Upper lobe of left lung (tissue), 6 donors: ENCODE data around the gene AP1B1. TPM values are rescaled to one million over a fixed set of nuclear protein-coding genes. Genes with fewer than 3 reads are reported as not detected.

Source experiments
- ATAC-seq, 2 donors: fragments of 200-7000 bp; cut with Tn5 transposase; one replicate each; pipeline ENCODE4 v1.9.1; 2022; ENCODE audit warnings: mild to moderate bottlenecking in 2 of 2, moderate library complexity in 2 of 2; ENCODE audit not compliant: low FRiP score in 2 of 2
- DNase-seq, 2 donors: peaks; one replicate each; pipeline ENCODE4 v3.0.0-alpha.2; 2019 to 2020
- H3K27ac ChIP-seq, 4 donors: fragments of 200-600 bp; sonication (generic); one replicate each; pipeline ENCODE4 v1.5.1; 2016 to 2019
- H3K27me3 ChIP-seq, 4 donors: fragments of 200-600 bp; sonication (generic); one replicate each; pipeline ENCODE4 v1.5.1; 2017 to 2019
- H3K36me3 ChIP-seq, 4 donors: fragments of 200-600 bp; sonication (generic); one replicate each; pipeline ENCODE4 v1.5.1; 2016 to 2019
- H3K4me1 ChIP-seq, 4 donors: fragments of 200-600 bp; sonication (generic); one replicate each; pipeline ENCODE4 v1.5.1; 2018 to 2019
- H3K4me3 ChIP-seq, 4 donors: fragments of 200-600 bp; sonication (generic); one replicate each; pipeline ENCODE4 v1.5.1; 2017 to 2019; ENCODE audit warnings: mild to moderate bottlenecking in 2 of 4, moderate library complexity in 1 of 4
- H3K9me3 ChIP-seq, 4 donors: fragments of 200-600 bp; sonication (generic); one replicate each; pipeline ENCODE4 v1.5.1; 2018 to 2019
- CTCF ChIP-seq, 6 experiments: fragments of 450-650 bp in 4 of 6; fragments of 200-600 bp in 2 of 6; sonication (generic) in 2 of 6; IDR thresholded peaks; one replicate each; pipeline ENCODE4 v1.5.1; 2016 to 2019; ENCODE audit warnings: antibody characterized with exemption in 6 of 6
- EP300 ChIP-seq, 4 donors: sonication (generic); formaldehyde crosslinking; IDR thresholded peaks; one replicate each; pipeline ENCODE4 v1.5.1; 2017; ENCODE audit warnings: antibody characterized with exemption in 4 of 4, control low read depth in 2 of 4
- POLR2A ChIP-seq, 4 donors: fragments of 450-650 bp; IDR thresholded peaks; one replicate each; pipeline ENCODE4 v1.5.1; 2016 to 2017; ENCODE audit warnings: antibody characterized with exemption in 4 of 4, mild to moderate bottlenecking in 2 of 4
- POLR2AphosphoS5 ChIP-seq, 2 donors: sonication (generic); formaldehyde crosslinking; IDR thresholded peaks; one replicate each; pipeline ENCODE4 v1.5.1; 2017; ENCODE audit warnings: antibody characterized with exemption in 2 of 2
- WGBS, 2 donors: methylation state at CpG; one replicate each; pipeline ENCODE4 v1.1.5; 2017 to 2018; 5-methylcytosine and 5-hydroxymethylcytosine counted together
- total RNA-seq, 6 donors: library from RNA; depleted of rRNA in 4 of 6; stranded (reverse); fragments of >200 nt in 4 of 6; gene quantifications; one replicate each; pipeline versions ENCODE4 v1.1.0 to v1.2.1, GENCODE V29; 2016 to 2021
- donor health status: DM: no; HTN: no; CAD: no; lungs with moderate emphysema.
- donor health status: DM: no; HTN: yes; CAD: no; lungs with severe emphysema.

AP1B1 gene
- total RNA-seq, 6 donors from 2014 or later: 44.7 to 162 (median 80.7) TPM

- no peak for DNase-seq
- WGBS, 2 donors: 95 to 96% methylated on average over 28 to 33 of the region's 34 CpGs
- H3K36me3 ChIP-seq: peaks cover 7 to 76% (median 69%) of the 10 kb centered on the region in 4 donors
- H3K4me1 ChIP-seq: no peaks in the 10 kb centered on the region
- no peak overlapping the region for H3K4me3 ChIP-seq
- H3K9me3 ChIP-seq: no peaks in the 10 kb centered on the region
- no peak overlapping the region for H3K27ac ChIP-seq
- H3K27me3 ChIP-seq: no peaks in the 10 kb centered on the region
- ATAC-seq: no peak
- TF ChIP-seq POLR2A (IDR thresholded peaks at IDR 0.05) (no peak), CTCF (IDR thresholded peaks at IDR 0.05) (no peak), EP300 (IDR thresholded peaks at IDR 0.05) (no peak), POLR2AphosphoS5 (IDR thresholded peaks at IDR 0.05) (no peak)
Observed at GRCh38 chr22:29328566-29329500, 59.5 kb downstream of the AP1B1 start.

GRCh38 chr22:29328055-29328454 is 60.3 kb downstream of the AP1B1 start:
- Histone ChIP-seq H3K27me3 (no peaks in the 10 kb centered on the region), H3K4me1 (no peaks in the 10 kb centered on the region), H3K4me3 (no peak overlapping the region), H3K36me3 (peaks cover 4 to 68% (median 62%) of the 10 kb centered on the region in 4 donors), H3K9me3 (no peaks in the 10 kb centered on the region), H3K27ac (no peak overlapping the region)
- WGBS, 2 donors: 85 to 93% methylated on average over 3 to 5 of the region's 5 CpGs
- DNase-seq: no peak
- ATAC-seq: no peak
- TF ChIP-seq EP300 (IDR thresholded peaks at IDR 0.05): no peak
- TF ChIP-seq CTCF (IDR thresholded peaks at IDR 0.05): peak in 1 of 6 experiments; percentile 11

GRCh38 chr22:29327089-29327764 is 61.1 kb downstream of the AP1B1 start:
- Histone ChIP-seq H3K4me3 (no peak overlapping the region), H3K4me1 (no peaks in the 10 kb centered on the region), H3K9me3 (no peaks in the 10 kb centered on the region), H3K27me3 (no peaks in the 10 kb centered on the region), H3K27ac (no peak overlapping the region), H3K36me3 (peaks cover 4 to 60% (median 55%) of the 10 kb centered on the region in 4 donors)
- TF ChIP-seq EP300 (IDR thresholded peaks at IDR 0.05) (no peak), POLR2A (IDR thresholded peaks at IDR 0.05) (no peak), POLR2AphosphoS5 (IDR thresholded peaks at IDR 0.05) (no peak), CTCF (IDR thresholded peaks at IDR 0.05) (no peak)
- peak in 1 of 2 donors; percentile 72 for DNase-seq
- 92 to 97% methylated on average over 7 to 15 of the region's 15 CpGs for WGBS, 2 donors
- ATAC-seq: no peak

- Histone ChIP-seq H3K27me3 (no peaks in the 10 kb centered on the region), H3K4me3 (no peak overlapping the region), H3K27ac (no peak overlapping the region), H3K9me3 (no peaks in the 10 kb centered on the region), H3K4me1 (no peaks in the 10 kb centered on the region), H3K36me3 (peaks cover 4 to 52% (median 49%) of the 10 kb centered on the region in 4 donors)
- 95 to 100% methylated on average over 1 to 10 of the region's 10 CpGs for WGBS, 2 donors
- no peak for ATAC-seq
- TF ChIP-seq EP300 (IDR thresholded peaks at IDR 0.05): no peak
- TF ChIP-seq POLR2AphosphoS5 (IDR thresholded peaks at IDR 0.05): no peak
- no peak for TF ChIP-seq CTCF (IDR thresholded peaks at IDR 0.05)
- TF ChIP-seq POLR2A (IDR thresholded peaks at IDR 0.05): no peak
- DNase-seq: no peak
Observed at GRCh38 chr22:29326481-29326880, 61.9 kb downstream of the AP1B1 start.
